Panc1 (cell line): Measurements from ENCODE around the gene ANKRD34A. TPM values are rescaled to one million over a fixed set of nuclear protein-coding genes. Genes with fewer than 3 reads are reported as not detected.

Experiments
- ATAC-seq: fragments of 200-7000 bp; cut with Tn5 transposase; 2 replicates; pipeline ENCODE4 v1.9.1; 2020; ENCODE audit warnings: mild to moderate bottlenecking, moderate library complexity
- BruUV-seq: library from RNA; stranded (reverse); fragments of 400-500 nt; replicated peaks from 2 replicates; lab custom pipeline; 2021; lab: Mats Ljungman, UMichigan
- CTCF ChIA-PET: fragments of 300-600 bp; sonication (Branson Sonifier 250); formaldehyde crosslinking; loops from one replicate; lab custom pipeline; 2022; ENCODE audit warnings: antibody characterized with exemption; lab: Charles Lee
- POLR2A ChIA-PET: fragments of 300-600 bp; sonication (Branson Sonifier 250); formaldehyde crosslinking; loops from one replicate; lab custom pipeline; 2022; ENCODE audit warnings: antibody characterized with exemption; lab: Charles Lee
- DNase-seq: peaks from one replicate; pipeline ENCODE4 v3.0.0-alpha.2; 2010; ENCODE audit warnings: low read depth, low spot score
- H3K27ac ChIP-seq: 2 replicates; pipeline ENCODE4 v1.5.1; 2011; ENCODE audit warnings: mild to moderate bottlenecking, low read length, inconsistent platforms
- H3K27me3 ChIP-seq: fragments of 200-500 bp; sonication (Bioruptor generic); 2 replicates; pipeline ENCODE4 v1.6.0; 2014; ENCODE audit warnings: low read length, inconsistent platforms; ENCODE audit not compliant: control insufficient read depth, insufficient read depth
- H3K36me3 ChIP-seq: fragments of 200-500 bp; sonication (Bioruptor generic); 2 replicates; pipeline ENCODE4 v1.5.1; 2014; ENCODE audit warnings: inconsistent platforms, mild to moderate bottlenecking, low read length, moderate library complexity; ENCODE audit not compliant: control insufficient read depth, insufficient read depth
- H3K4me1 ChIP-seq: 2 replicates; pipeline ENCODE4 v1.5.1; 2011; ENCODE audit warnings: inconsistent platforms, mild to moderate bottlenecking, low read length, moderate library complexity; ENCODE audit not compliant: control insufficient read depth, insufficient read depth
- H3K4me3 ChIP-seq, 2 experiments: 2 replicates each; pipeline ENCODE4 v1.5.1; 2011 to 2012; ENCODE audit warnings: low read depth in 2 of 2, low read length in 2 of 2, mild to moderate bottlenecking in 2 of 2, inconsistent platforms in 1 of 2, moderate library complexity in 1 of 2
- H3K9me3 ChIP-seq: fragments of 200-500 bp; sonication (Bioruptor generic); 2 replicates; pipeline ENCODE4 v1.5.1; 2014; ENCODE audit warnings: low read depth, mild to moderate bottlenecking, inconsistent platforms, low read length, moderate library complexity; ENCODE audit not compliant: control insufficient read depth, insufficient read depth
- POLR2AphosphoS5 ChIP-seq: IDR thresholded peaks from 2 replicates; pipeline ENCODE4 v1.6.1; 2012; ENCODE audit warnings: mild to moderate bottlenecking, low read depth, low read length, moderate library complexity
- SIN3A ChIP-seq: IDR thresholded peaks from 2 replicates; pipeline ENCODE4 v1.6.1; 2012; ENCODE audit warnings: low read depth, mild to moderate bottlenecking, low read length, moderate library complexity, borderline replicate concordance; ENCODE audit not compliant: insufficient read depth
- TCF7L2 ChIP-seq: IDR thresholded peaks from 2 replicates; pipeline ENCODE4 v1.6.1; 2011; ENCODE audit warnings: mild to moderate bottlenecking, low read depth, low read length, inconsistent platforms
- in situ Hi-C: cut with HindIII; loops from 2 replicates; pipeline ENCODE4 v1.10.0; 2016; ENCODE audit warnings: low sequenced_read_pairs, low pct_unique_long_range_greater_than_20kb
- intact Hi-C: fragments of 100-400 bp; cut with micrococcal nuclease; formaldehyde crosslinking; loops from one replicate; pipeline ENCODE4 v1.10.0; 2022; ENCODE audit not compliant: unreplicated experiment
- total RNA-seq: library from RNA; stranded (reverse); gene quantifications from one replicate; pipeline ENCODE4 v1.2.1, GENCODE V29; 2021; ENCODE audit not compliant: unreplicated experiment
- TF ChIP-seq, protein P1 (sequence below), 2 experiments: IDR thresholded peaks; 2 replicates each; pipeline ENCODE4 v1.6.1; 2011 to 2012; ENCODE audit warnings: low read depth in 2 of 2, control low read depth in 1 of 2, low read length in 1 of 2, mild to moderate bottlenecking in 1 of 2, moderate library complexity in 1 of 2; ENCODE audit not compliant: insufficient read depth in 1 of 2
- TF ChIP-seq, protein P2 (sequence below): fragments of 450-650 bp; IDR thresholded peaks from 2 replicates; pipeline ENCODE4 v1.5.1; 2017; ENCODE audit warnings: mild to moderate bottlenecking

The ANKRD34A gene
- total RNA-seq, 1 experiment from 2014 or later: 1.4 TPM

DNA sequence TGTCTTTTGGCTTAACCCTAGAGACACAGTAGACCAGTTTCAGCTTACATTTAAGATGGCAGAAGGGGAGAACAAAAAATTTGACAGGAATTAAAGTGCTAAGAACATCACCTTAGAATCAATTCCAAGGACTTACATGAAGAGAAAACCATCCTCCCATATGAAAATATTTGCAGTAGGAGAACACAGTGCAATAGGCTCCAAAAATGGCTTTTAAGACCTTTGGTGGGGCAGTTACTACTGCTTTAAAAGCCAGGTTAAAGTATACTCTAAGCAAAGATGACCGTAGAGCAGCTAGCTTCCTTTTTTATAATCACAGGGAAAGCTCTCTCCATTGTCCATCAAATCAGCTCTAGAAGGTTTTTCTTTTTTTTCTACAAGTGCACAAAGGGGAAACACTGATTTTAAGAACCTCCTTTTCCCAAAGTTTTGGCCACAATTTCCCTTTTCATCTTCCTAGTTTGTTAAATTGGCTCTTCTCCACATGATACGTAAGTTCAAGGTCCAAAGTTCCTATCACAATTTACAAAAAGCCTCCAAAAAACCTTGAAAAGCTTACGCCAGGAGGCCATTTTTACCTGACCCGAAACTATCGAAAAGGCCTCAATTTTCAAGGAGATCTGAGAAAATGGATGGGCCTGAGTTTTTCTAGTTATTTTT is 28.7 kb upstream of the ANKRD34A start:
- CTCF ChIA-PET: no interaction called here
- H3K36me3 ChIP-seq: peaks cover 2% of the 10 kb centered on the region; the same call in 1 of the 2 replicates
- no peaks in the 10 kb centered on the region; the same call in 1 of the 2 replicates for H3K27me3 ChIP-seq
- no peak overlapping the region for H3K4me3 ChIP-seq
- TF ChIP-seq, protein P1, sequence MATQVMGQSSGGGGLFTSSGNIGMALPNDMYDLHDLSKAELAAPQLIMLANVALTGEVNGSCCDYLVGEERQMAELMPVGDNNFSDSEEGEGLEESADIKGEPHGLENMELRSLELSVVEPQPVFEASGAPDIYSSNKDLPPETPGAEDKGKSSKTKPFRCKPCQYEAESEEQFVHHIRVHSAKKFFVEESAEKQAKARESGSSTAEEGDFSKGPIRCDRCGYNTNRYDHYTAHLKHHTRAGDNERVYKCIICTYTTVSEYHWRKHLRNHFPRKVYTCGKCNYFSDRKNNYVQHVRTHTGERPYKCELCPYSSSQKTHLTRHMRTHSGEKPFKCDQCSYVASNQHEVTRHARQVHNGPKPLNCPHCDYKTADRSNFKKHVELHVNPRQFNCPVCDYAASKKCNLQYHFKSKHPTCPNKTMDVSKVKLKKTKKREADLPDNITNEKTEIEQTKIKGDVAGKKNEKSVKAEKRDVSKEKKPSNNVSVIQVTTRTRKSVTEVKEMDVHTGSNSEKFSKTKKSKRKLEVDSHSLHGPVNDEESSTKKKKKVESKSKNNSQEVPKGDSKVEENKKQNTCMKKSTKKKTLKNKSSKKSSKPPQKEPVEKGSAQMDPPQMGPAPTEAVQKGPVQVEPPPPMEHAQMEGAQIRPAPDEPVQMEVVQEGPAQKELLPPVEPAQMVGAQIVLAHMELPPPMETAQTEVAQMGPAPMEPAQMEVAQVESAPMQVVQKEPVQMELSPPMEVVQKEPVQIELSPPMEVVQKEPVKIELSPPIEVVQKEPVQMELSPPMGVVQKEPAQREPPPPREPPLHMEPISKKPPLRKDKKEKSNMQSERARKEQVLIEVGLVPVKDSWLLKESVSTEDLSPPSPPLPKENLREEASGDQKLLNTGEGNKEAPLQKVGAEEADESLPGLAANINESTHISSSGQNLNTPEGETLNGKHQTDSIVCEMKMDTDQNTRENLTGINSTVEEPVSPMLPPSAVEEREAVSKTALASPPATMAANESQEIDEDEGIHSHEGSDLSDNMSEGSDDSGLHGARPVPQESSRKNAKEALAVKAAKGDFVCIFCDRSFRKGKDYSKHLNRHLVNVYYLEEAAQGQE (IDR thresholded peaks at IDR 0.05; ENCODE audit: insufficient read depth in 1 of 2, low read depth in 2 of 2, low read length in 1 of 2): no peak
- no peak for TF ChIP-seq POLR2AphosphoS5
- TF ChIP-seq SIN3A: no peak
- DNase-seq (no peak), ATAC-seq (no peak)
- peaks cover 12% of the 10 kb centered on the region for H3K4me1 ChIP-seq
- BruUV-seq: no TSS peak
- in situ Hi-C loops: no loop called here
- no peak overlapping the region for H3K27ac ChIP-seq
- H3K9me3 ChIP-seq: no peaks in the 10 kb centered on the region
- POLR2A ChIA-PET: no interaction called here
- intact Hi-C loops: no loop called here

DNA sequence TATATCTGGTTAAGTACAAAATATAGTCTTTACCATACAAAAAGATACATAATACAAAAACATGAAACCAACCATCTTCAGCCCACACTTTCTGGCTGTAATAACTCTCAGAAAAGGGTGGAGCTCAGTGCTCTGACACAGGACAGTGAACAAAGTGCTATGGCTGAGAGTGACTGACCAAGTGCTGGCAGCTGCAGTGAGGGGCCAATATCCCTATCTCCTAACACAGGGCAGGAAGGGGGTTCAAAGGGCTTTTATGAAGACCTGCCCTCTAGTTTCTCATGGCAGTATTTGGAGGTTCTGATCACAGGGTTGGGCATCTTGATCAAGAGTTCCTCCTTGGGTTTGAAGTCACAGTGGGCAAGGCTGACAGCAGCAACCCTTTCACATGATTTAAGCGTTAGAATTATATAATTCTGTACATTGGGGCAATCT is 28.1 kb upstream of the ANKRD34A start:
- ChIA-PET CTCF (no interaction called here), POLR2A (no interaction called here)
- no peak overlapping the region for H3K27ac ChIP-seq
- in situ Hi-C loops: no loop called here
- BruUV-seq: no TSS peak
- H3K27me3 ChIP-seq: no peaks in the 10 kb centered on the region; the same call in 1 of the 2 replicates
- DNase-seq (no peak), ATAC-seq (no peak)
- H3K9me3 ChIP-seq: no peaks in the 10 kb centered on the region
- no peak for TF ChIP-seq SIN3A
- TF ChIP-seq, protein P2, sequence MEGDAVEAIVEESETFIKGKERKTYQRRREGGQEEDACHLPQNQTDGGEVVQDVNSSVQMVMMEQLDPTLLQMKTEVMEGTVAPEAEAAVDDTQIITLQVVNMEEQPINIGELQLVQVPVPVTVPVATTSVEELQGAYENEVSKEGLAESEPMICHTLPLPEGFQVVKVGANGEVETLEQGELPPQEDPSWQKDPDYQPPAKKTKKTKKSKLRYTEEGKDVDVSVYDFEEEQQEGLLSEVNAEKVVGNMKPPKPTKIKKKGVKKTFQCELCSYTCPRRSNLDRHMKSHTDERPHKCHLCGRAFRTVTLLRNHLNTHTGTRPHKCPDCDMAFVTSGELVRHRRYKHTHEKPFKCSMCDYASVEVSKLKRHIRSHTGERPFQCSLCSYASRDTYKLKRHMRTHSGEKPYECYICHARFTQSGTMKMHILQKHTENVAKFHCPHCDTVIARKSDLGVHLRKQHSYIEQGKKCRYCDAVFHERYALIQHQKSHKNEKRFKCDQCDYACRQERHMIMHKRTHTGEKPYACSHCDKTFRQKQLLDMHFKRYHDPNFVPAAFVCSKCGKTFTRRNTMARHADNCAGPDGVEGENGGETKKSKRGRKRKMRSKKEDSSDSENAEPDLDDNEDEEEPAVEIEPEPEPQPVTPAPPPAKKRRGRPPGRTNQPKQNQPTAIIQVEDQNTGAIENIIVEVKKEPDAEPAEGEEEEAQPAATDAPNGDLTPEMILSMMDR: no peak
- TF ChIP-seq TCF7L2: no peak
- TF ChIP-seq, protein P1 (IDR thresholded peaks at IDR 0.05; ENCODE audit: insufficient read depth in 1 of 2, low read depth in 2 of 2, low read length in 1 of 2): no peak
- no peak for TF ChIP-seq POLR2AphosphoS5
- no peak overlapping the region for H3K4me3 ChIP-seq
- intact Hi-C loops: no loop called here
- peaks cover 2% of the 10 kb centered on the region; the same call in 1 of the 2 replicates for H3K36me3 ChIP-seq
- H3K4me1 ChIP-seq: peaks cover 12% of the 10 kb centered on the region
